H1 (cell line): ENCODE measurements around the gene TCTN3. TPM values are rescaled to one million over a fixed set of nuclear protein-coding genes. Genes with fewer than 3 reads are reported as not detected.

Source experiments
- CTCF ChIA-PET: fragments of 300-600 bp; sonication (Branson Sonifier 250); formaldehyde crosslinking; loops from one replicate; lab custom pipeline; 2021; ENCODE audit not compliant: partially characterized antibody; lab: Charles Lee
- POLR2A ChIA-PET: fragments of 300-600 bp; sonication (Branson Sonifier 250); formaldehyde crosslinking; loops from one replicate; lab custom pipeline; 2021; ENCODE audit warnings: inconsistent platforms; ENCODE audit not compliant: partially characterized antibody; lab: Charles Lee
- DNase-seq, 2 experiments: peaks; one replicate each; pipeline versions ENCODE4 v3.0.0 to v3.0.0-alpha.2; 2010 to 2022; ENCODE audit warnings: low spot score in 2 of 2, low read depth in 1 of 2, mixed read lengths in 1 of 2
- FAIRE-seq: peaks from 2 replicates; lab custom pipeline; 2011; peaks lifted over from hg19 to GRCh38; lab: Jason Lieb, UNC
- H2AFZ ChIP-seq: 2 replicates; pipeline ENCODE4 v1.8.1; 2012; ENCODE audit warnings: low read length, inconsistent platforms
- H2AK5ac ChIP-seq: 2 replicates; pipeline ENCODE4 v1.6.1; 2013; ENCODE audit warnings: low read depth, low read length
- H2BK120ac ChIP-seq: replicated peaks from 2 replicates; pipeline ENCODE3; 2013; ENCODE audit warnings: low read depth, low read length, inconsistent platforms
- H2BK12ac ChIP-seq: 2 replicates; pipeline ENCODE4 v1.6.1; 2013; ENCODE audit warnings: low read depth, low read length
- H2BK15ac ChIP-seq: 2 replicates; pipeline ENCODE4 v1.6.1; 2013; ENCODE audit warnings: low read length
- H2BK20ac ChIP-seq: 2 replicates; pipeline ENCODE4 v1.6.1; 2013; ENCODE audit warnings: low read length
- H2BK5ac ChIP-seq: 2 replicates; pipeline ENCODE4 v1.6.1; 2013; ENCODE audit warnings: low read depth, low read length
- H3K14ac ChIP-seq: 2 replicates; pipeline ENCODE4 v1.6.1; 2013; ENCODE audit warnings: inconsistent platforms; ENCODE audit not compliant: insufficient read length
- H3K18ac ChIP-seq: 2 replicates; pipeline ENCODE4 v1.6.1; 2013; ENCODE audit warnings: low read length; ENCODE audit errors: extremely low read depth
- H3K23ac ChIP-seq: 2 replicates; pipeline ENCODE4 v1.6.1; 2013; ENCODE audit warnings: inconsistent platforms; ENCODE audit not compliant: insufficient read length
- H3K23me2 ChIP-seq: 2 replicates; pipeline ENCODE4 v1.6.1; 2013; ENCODE audit warnings: low read depth, low read length
- H3K27ac ChIP-seq: 2 replicates; pipeline ENCODE4 v1.6.1; 2011; ENCODE audit warnings: low read depth, low read length, inconsistent platforms
- H3K27me3 ChIP-seq, 4 experiments: replicated peaks in 1 of 4; 1 replicate in 1 of 4; 2 replicates in 3 of 4; pipeline versions ENCODE4 v1.6.1 to v1.8.1; 2011 to 2013; ENCODE audit warnings: low read length in 3 of 4, mild to moderate bottlenecking in 3 of 4, inconsistent platforms in 2 of 4, mixed read lengths in 2 of 4, moderate library complexity in 1 of 4; ENCODE audit not compliant: control insufficient read depth in 3 of 4, insufficient read depth in 3 of 4; ENCODE audit errors: extremely low read depth in 1 of 4
- H3K36me3 ChIP-seq, 4 experiments: 2 replicates each; pipeline versions ENCODE4 v1.6.1 to v1.8.1; 2011 to 2013; ENCODE audit warnings: mild to moderate bottlenecking in 4 of 4, low read length in 3 of 4, moderate library complexity in 2 of 4, control low read depth in 1 of 4, inconsistent platforms in 1 of 4; ENCODE audit not compliant: insufficient read depth in 4 of 4, control insufficient read depth in 2 of 4
- H3K4ac ChIP-seq: replicated peaks from 2 replicates; pipeline ENCODE3; 2013; ENCODE audit warnings: low read length, low read depth, mixed read lengths, inconsistent platforms; ENCODE audit not compliant: insufficient read length
- H3K4me1 ChIP-seq, 4 experiments: replicated peaks in 1 of 4; 1 replicate in 1 of 4; 2 replicates in 3 of 4; pipeline versions ENCODE4 v1.6.1 to v1.8.1; 2011 to 2013; ENCODE audit warnings: low read length in 3 of 4, inconsistent platforms in 2 of 4, mixed read lengths in 1 of 4; ENCODE audit not compliant: insufficient read depth in 4 of 4, control insufficient read depth in 3 of 4
- H3K4me2 ChIP-seq, 2 experiments: 2 replicates each; pipeline versions ENCODE4 v1.6.1 to v1.8.1; 2011 to 2013; ENCODE audit warnings: low read depth in 2 of 2, low read length in 2 of 2, control low read depth in 1 of 2, inconsistent platforms in 1 of 2, mild to moderate bottlenecking in 1 of 2; ENCODE audit not compliant: insufficient read depth in 1 of 2
- H3K4me3 ChIP-seq, 4 experiments: fragments of 200-600, 300-600 bp in 1 of 4; sonication (generic), shearing (Covaris generic), sonication (Bioruptor Twin) in 1 of 4; 2 replicates each; pipeline versions ENCODE4 v1.5.1 to v1.8.1; 2011 to 2016; ENCODE audit warnings: low read length in 4 of 4, low read depth in 3 of 4, control low read depth in 2 of 4, inconsistent platforms in 2 of 4, mild to moderate bottlenecking in 2 of 4, mixed read lengths in 1 of 4, moderate library complexity in 1 of 4; ENCODE audit not compliant: insufficient read depth in 2 of 4; ENCODE audit errors: extremely low read depth in 1 of 4
- H3K56ac ChIP-seq: replicated peaks from 2 replicates; pipeline ENCODE3; 2013; ENCODE audit warnings: low read depth, mild to moderate bottlenecking, mixed read lengths, low read length, inconsistent platforms; ENCODE audit not compliant: insufficient read length
- H3K79me1 ChIP-seq: 2 replicates; pipeline ENCODE4 v1.6.1; 2013; ENCODE audit warnings: low read depth, low read length, control low read depth
- H3K79me2 ChIP-seq, 2 experiments: 2 replicates each; pipeline versions ENCODE4 v1.6.1 to v1.8.1; 2012 to 2013; ENCODE audit warnings: low read length in 2 of 2, mild to moderate bottlenecking in 2 of 2, inconsistent platforms in 1 of 2; ENCODE audit not compliant: insufficient read depth in 2 of 2, control insufficient read depth in 1 of 2
- H3K9ac ChIP-seq, 4 experiments: replicated peaks in 1 of 4; 1 replicate in 1 of 4; 2 replicates in 3 of 4; pipeline versions ENCODE4 v1.6.1 to v1.8.1; 2011 to 2013; ENCODE audit warnings: low read depth in 3 of 4, low read length in 3 of 4, control low read depth in 2 of 4, mild to moderate bottlenecking in 2 of 4, moderate library complexity in 2 of 4, inconsistent platforms in 1 of 4; ENCODE audit errors: extremely low read depth in 1 of 4
- H3K9me3 ChIP-seq, 2 experiments: 2 replicates each; pipeline versions ENCODE4 v1.6.1 to v1.8.1; 2012 to 2013; ENCODE audit warnings: mild to moderate bottlenecking in 2 of 2, moderate library complexity in 2 of 2, control low read depth in 1 of 2, inconsistent platforms in 1 of 2, low read depth in 1 of 2, low read length in 1 of 2, mixed read lengths in 1 of 2; ENCODE audit not compliant: insufficient read depth in 2 of 2
- H4K20me1 ChIP-seq, 2 experiments: replicated peaks in 1 of 2; 2 replicates each; pipeline versions ENCODE3 to v1.8.1; 2011 to 2013; ENCODE audit warnings: inconsistent platforms in 2 of 2, low read length in 2 of 2, mild to moderate bottlenecking in 1 of 2; ENCODE audit not compliant: insufficient read depth in 2 of 2, control insufficient read depth in 1 of 2
- H4K5ac ChIP-seq: 2 replicates; pipeline ENCODE4 v1.6.1; 2013; ENCODE audit warnings: low read length, low read depth, mixed read lengths, inconsistent platforms; ENCODE audit not compliant: insufficient read length
- H4K8ac ChIP-seq: 2 replicates; pipeline ENCODE4 v1.8.0; 2013; ENCODE audit warnings: mild to moderate bottlenecking, moderate library complexity, low read length, inconsistent platforms; ENCODE audit not compliant: insufficient read depth; ENCODE audit errors: extremely low read depth
- H4K91ac ChIP-seq: replicated peaks from 2 replicates; pipeline ENCODE3; 2013; ENCODE audit warnings: low read length, mixed read lengths, inconsistent platforms; ENCODE audit not compliant: insufficient read length
- CEBPB ChIP-seq: IDR thresholded peaks from 2 replicates; pipeline ENCODE4 v1.6.1; 2012; ENCODE audit warnings: low read depth, low read length
- E2F6 ChIP-seq: IDR thresholded peaks from 2 replicates; pipeline ENCODE4 v1.6.1; 2012; ENCODE audit warnings: inconsistent platforms
- EZH2 ChIP-seq: fragments of 200-600 bp; sonication (generic); IDR thresholded peaks from 2 replicates; pipeline ENCODE4 v1.7.1; 2012; ENCODE audit warnings: low read depth, mild to moderate bottlenecking, moderate library complexity, low read length, inconsistent platforms; ENCODE audit not compliant: severe bottlenecking
- GABPA ChIP-seq: IDR thresholded peaks from 2 replicates; pipeline ENCODE4 v1.6.1; 2011; ENCODE audit warnings: mild to moderate bottlenecking, low read length, moderate library complexity, borderline replicate concordance; ENCODE audit not compliant: insufficient read depth
- JUN ChIP-seq: IDR thresholded peaks from 2 replicates; pipeline ENCODE4 v1.6.1; 2011; ENCODE audit warnings: low read depth, mild to moderate bottlenecking, improper control_type of control experiment, low read length
- KDM4A ChIP-seq: IDR thresholded peaks from one replicate; pipeline ENCODE4 v1.7.1; 2012; ENCODE audit warnings: low read depth, mild to moderate bottlenecking, moderate library complexity, low read length, inconsistent platforms; ENCODE audit not compliant: severe bottlenecking
- WGBS, 2 experiments: shearing (Covaris generic) in 1 of 2; methylation state at CpG; one replicate each; pipeline versions ENCODE4 v1.1.6 to v1.1.7; 2013 to 2015; ENCODE audit warnings: low lambda C conversion rate in 2 of 2, mixed read lengths in 2 of 2, inconsistent platforms in 1 of 2, low coverage in 1 of 2, missing lambda C conversion rate in 1 of 2; ENCODE audit not compliant: insufficient replicate concordance in 2 of 2, insufficient coverage in 1 of 2, insufficient read length in 1 of 2; ENCODE audit errors: extremely low coverage in 1 of 2, missing lambda C conversion rate in 1 of 2; 5-methylcytosine and 5-hydroxymethylcytosine counted together
- polyA plus RNA-seq, 7 experiments: library from polyadenylated mRNA; depleted of rRNA in 3 of 7; stranded (reverse) in 5 of 7; unstranded in 2 of 7; fragments of >200 nt in 5 of 7; fragments of 200-250 nt in 2 of 7; gene quantifications; 1 replicate in 5 of 7; 2 replicates in 1 of 7; 4 replicates in 1 of 7; pipeline versions ENCODE4 v1.2.1 to v1.2.3, GENCODE V29; 2011 to 2013; ENCODE audit warnings: missing spikeins in 2 of 7, mixed read lengths in 2 of 7
- total RNA-seq: library from RNA; stranded (reverse); fragmentation: NEBNext Ultra II Directional; extraction: Animal tissue kit (Norgen Biotek cat#: 25700); gene quantifications from 2 replicates; pipeline ENCODE4 v1.2.1, GENCODE V29; 2021

TCTN3 gene
- total and polyA plus RNA-seq, 2 of the 8 experiments (the other 6 are each of a cell fraction or from before 2014, with no cell fraction given), result 34.7 to 39.8 TPM

GRCh38 chr10:95637911-95638310 lies 55.8 kb downstream of the TCTN3 start:
- no peak overlapping the region for H3K4me3 ChIP-seq
- no peak overlapping the region for H4K8ac ChIP-seq
- ChIA-PET CTCF (no interaction called here), POLR2A (no interaction called here)
- no peaks in the 10 kb centered on the region for H3K27me3 ChIP-seq
- H3K36me3 ChIP-seq, result peaks cover 4 to 56% (median 32%) of the 10 kb centered on the region in 4 experiments
- no peak overlapping the region for H2AFZ ChIP-seq
- no peak for FAIRE-seq
- H2BK20ac ChIP-seq, result no peak overlapping the region
- no peaks in the 10 kb centered on the region for H3K4me1 ChIP-seq
- H2BK15ac ChIP-seq, result no peak overlapping the region
- H3K9me3 ChIP-seq, result no peaks in the 10 kb centered on the region
- no peaks in the 10 kb centered on the region; the same call in 1 of the 2 replicates for H3K79me1 ChIP-seq
- no peak overlapping the region for H3K9ac ChIP-seq
- H2AK5ac ChIP-seq, result no peak overlapping the region
- no peak overlapping the region for H4K5ac ChIP-seq
- 94% methylated on average over 4 of the region's 4 CpGs; no CpG with 5 or more reads in 1 of the 2 experiments for WGBS, 2 experiments
- no peak overlapping the region for H3K27ac ChIP-seq
- H3K4me2 ChIP-seq, result no peak overlapping the region
- no peak overlapping the region for H3K23ac ChIP-seq
- H3K4ac ChIP-seq, result no peak overlapping the region
- no peaks in the 10 kb centered on the region for H4K20me1 ChIP-seq
- no peak overlapping the region for H2BK120ac ChIP-seq
- no peak overlapping the region for H2BK12ac ChIP-seq
- no peak for TF ChIP-seq E2F6
- TF ChIP-seq EZH2, result no peak
- no peak for TF ChIP-seq JUN
- TF ChIP-seq KDM4A, result no peak
- no peak for TF ChIP-seq CEBPB
- no peak for TF ChIP-seq GABPA
- no peak for DNase-seq
- H3K14ac ChIP-seq, result no peak overlapping the region
- H3K18ac ChIP-seq, result no peak overlapping the region
- no peaks in the 10 kb centered on the region for H3K79me2 ChIP-seq
- no peak overlapping the region for H4K91ac ChIP-seq
- no peak overlapping the region for H3K56ac ChIP-seq
- no peak overlapping the region for H2BK5ac ChIP-seq
- no peaks in the 10 kb centered on the region for H3K23me2 ChIP-seq
